ENCODE results near the gene CMTM7.
"Not testable (repeated sequence)": the region's sequence is repeated elsewhere in the genome, so short reads cannot be mapped to it uniquely, and the experiment has no call there.

CMTM7 gene

GRCh38 chr3:32459450-32459849 lies 67.8 kb downstream of the CMTM7 start:
- Histone ChIP-seq H4K20me1 (ENCODE audit: control insufficient read depth, insufficient read depth, low read depth, low read length) (no peaks in the 10 kb centered on the region), H3K27ac (ENCODE audit: low read depth, low read length) (0 out of 2 replicates have a peak overlapping the region, but pooled peaks have one; percentile 70), H3K4me1 (ENCODE audit: control insufficient read depth, low read length) (peaks cover 54% of the 10 kb centered on the region), H3K36me3 (ENCODE audit: control insufficient read depth, low read length) (no peaks in the 10 kb centered on the region), H3K79me2 (ENCODE audit: control insufficient read depth, low read length) (no peaks in the 10 kb centered on the region), H3K4me3 (ENCODE audit: low read length) (peak overlapping the region; percentile 72), H3K4me2 (ENCODE audit: low read length) (peak overlapping the region; percentile 99), H3F3A (ENCODE audit: control insufficient read depth, insufficient read depth) (peaks cover 6% of the 10 kb centered on the region), H3K27me3 (ENCODE audit: control insufficient read depth, low read length) (no peaks in the 10 kb centered on the region), H3K9me2 (replicated peaks; ENCODE audit: control insufficient read depth, low read length) (no peaks in the 10 kb centered on the region), H3K9me3 (ENCODE audit: control insufficient read depth, insufficient read depth, low read length) (no peaks in the 10 kb centered on the region)
- TF ChIP-seq, protein P1, sequence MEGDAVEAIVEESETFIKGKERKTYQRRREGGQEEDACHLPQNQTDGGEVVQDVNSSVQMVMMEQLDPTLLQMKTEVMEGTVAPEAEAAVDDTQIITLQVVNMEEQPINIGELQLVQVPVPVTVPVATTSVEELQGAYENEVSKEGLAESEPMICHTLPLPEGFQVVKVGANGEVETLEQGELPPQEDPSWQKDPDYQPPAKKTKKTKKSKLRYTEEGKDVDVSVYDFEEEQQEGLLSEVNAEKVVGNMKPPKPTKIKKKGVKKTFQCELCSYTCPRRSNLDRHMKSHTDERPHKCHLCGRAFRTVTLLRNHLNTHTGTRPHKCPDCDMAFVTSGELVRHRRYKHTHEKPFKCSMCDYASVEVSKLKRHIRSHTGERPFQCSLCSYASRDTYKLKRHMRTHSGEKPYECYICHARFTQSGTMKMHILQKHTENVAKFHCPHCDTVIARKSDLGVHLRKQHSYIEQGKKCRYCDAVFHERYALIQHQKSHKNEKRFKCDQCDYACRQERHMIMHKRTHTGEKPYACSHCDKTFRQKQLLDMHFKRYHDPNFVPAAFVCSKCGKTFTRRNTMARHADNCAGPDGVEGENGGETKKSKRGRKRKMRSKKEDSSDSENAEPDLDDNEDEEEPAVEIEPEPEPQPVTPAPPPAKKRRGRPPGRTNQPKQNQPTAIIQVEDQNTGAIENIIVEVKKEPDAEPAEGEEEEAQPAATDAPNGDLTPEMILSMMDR (IDR thresholded peaks at IDR 0.05; ENCODE audit: low read depth, low read length, poor library complexity, severe bottlenecking), result no peak
- TF ChIP-seq EZH2phosphoT487 (IDR thresholded peaks at IDR 0.05; ENCODE audit: borderline replicate concordance, low read length), result no peak

DNA sequence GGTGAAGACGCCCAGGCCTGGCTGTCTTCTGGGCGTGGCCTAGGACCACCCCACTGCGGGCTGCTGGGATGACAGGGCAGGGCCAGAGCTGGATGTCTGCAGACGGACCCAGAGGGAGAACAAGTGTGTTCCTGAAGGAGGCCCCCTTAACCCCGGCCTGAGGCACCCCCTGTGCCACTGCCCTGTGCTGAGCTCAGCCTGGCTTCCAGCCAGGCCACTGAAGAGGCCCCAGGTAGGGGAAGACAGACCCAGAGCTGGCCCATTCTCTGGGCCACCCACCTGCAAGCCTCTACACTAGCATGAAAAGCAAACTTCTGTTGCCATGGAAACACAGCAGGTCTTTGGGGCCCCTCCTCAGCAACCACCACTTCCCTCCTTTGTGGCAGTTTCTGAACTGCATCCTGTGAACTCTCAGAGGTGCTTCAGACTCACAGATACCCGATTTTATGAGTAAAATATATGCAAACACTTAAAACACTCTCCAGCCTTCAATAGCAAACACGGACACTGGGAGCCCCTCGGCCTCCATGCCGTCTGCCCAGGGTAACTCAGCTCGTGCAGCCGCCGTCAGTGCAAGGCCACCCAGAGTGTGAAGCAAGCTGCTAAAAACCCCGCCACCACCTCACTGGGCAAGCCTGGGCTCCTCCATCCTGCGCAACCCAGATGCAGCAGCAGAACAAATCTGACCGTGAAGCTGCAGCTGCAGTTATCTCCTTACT lies 68.5 kb downstream of the CMTM7 start:
- Histone ChIP-seq H3K36me3 (ENCODE audit: control insufficient read depth, low read length) (no peaks in the 10 kb centered on the region), H3K4me3 (ENCODE audit: low read length) (peak overlapping the region; percentile 72), H3K9me2 (replicated peaks; ENCODE audit: control insufficient read depth, low read length) (no peaks in the 10 kb centered on the region), H3K4me2 (ENCODE audit: low read length) (peak overlapping the region; percentile 99), H3K79me2 (ENCODE audit: control insufficient read depth, low read length) (no peaks in the 10 kb centered on the region), H4K20me1 (ENCODE audit: control insufficient read depth, insufficient read depth, low read depth, low read length) (no peaks in the 10 kb centered on the region), H3F3A (ENCODE audit: control insufficient read depth, insufficient read depth) (peaks cover 6% of the 10 kb centered on the region), H3K4me1 (ENCODE audit: control insufficient read depth, low read length) (peaks cover 50% of the 10 kb centered on the region), H3K27ac (ENCODE audit: low read depth, low read length) (peak overlapping the region; percentile 70), H3K9me3 (ENCODE audit: control insufficient read depth, insufficient read depth, low read length) (no peaks in the 10 kb centered on the region), H3K27me3 (ENCODE audit: control insufficient read depth, low read length) (no peaks in the 10 kb centered on the region)
- TF ChIP-seq EZH2phosphoT487 (IDR thresholded peaks at IDR 0.05; ENCODE audit: borderline replicate concordance, low read length), result no peak
- TF ChIP-seq, protein P1 (IDR thresholded peaks at IDR 0.05; ENCODE audit: low read depth, low read length, poor library complexity, severe bottlenecking), result no peak

DNA sequence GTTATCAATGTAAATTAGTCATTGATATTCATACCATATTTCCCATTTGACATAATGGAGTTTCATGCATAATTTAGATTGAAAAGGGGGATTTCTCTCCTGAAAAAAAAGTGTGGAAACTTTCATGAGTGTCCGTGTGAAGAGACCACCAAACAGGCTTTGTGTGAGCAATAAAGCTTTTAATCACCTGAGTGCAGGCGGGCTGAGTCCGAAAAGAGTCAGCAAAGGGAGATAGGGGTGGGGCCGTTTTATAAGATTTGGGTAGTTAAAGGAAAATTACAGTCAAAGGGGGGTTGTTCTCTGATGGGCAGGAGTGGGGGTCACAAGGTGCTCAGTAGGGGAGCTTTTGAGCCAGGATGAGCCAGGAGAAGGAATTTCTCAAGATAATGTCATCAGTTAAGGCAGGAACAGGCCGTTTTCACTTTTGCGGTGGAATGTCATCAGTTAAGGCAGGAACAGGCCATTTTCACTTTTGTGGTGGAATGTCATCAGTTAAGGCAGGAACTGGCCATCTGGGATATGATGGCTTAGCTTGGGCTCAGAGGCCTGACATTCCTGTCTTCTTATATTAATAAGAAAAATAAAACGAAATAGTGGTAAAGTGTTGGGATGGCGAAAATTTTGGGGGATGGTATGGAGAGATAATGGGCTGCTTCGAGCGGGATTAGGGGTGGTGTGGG lies 69.3 kb downstream of the CMTM7 start:
- Histone ChIP-seq H3K27ac (ENCODE audit: low read depth, low read length) (peak overlapping the region; percentile 70), H3K4me1 (ENCODE audit: control insufficient read depth, low read length) (peaks cover 42% of the 10 kb centered on the region), H3K4me3 (ENCODE audit: low read length) (peak overlapping the region; percentile 72), H3K4me2 (ENCODE audit: low read length) (peak overlapping the region; percentile 99)
- not testable (repeated sequence) for H3K9me3 ChIP-seq (ENCODE audit: control insufficient read depth, insufficient read depth, low read length); H3F3A ChIP-seq (ENCODE audit: control insufficient read depth, insufficient read depth); H3K9me2 ChIP-seq (replicated peaks; ENCODE audit: control insufficient read depth, low read length); H3K36me3 ChIP-seq (ENCODE audit: control insufficient read depth, low read length); H3K79me2 ChIP-seq (ENCODE audit: control insufficient read depth, low read length); H3K27me3 ChIP-seq (ENCODE audit: control insufficient read depth, low read length); H4K20me1 ChIP-seq (ENCODE audit: control insufficient read depth, insufficient read depth, low read depth, low read length)

- not testable (repeated sequence) for H3K79me2 ChIP-seq (ENCODE audit: control insufficient read depth, low read length); H4K20me1 ChIP-seq (ENCODE audit: control insufficient read depth, insufficient read depth, low read depth, low read length); H3F3A ChIP-seq (ENCODE audit: control insufficient read depth, insufficient read depth); H3K4me3 ChIP-seq (ENCODE audit: low read length); H3K4me2 ChIP-seq (ENCODE audit: low read length); H3K9me3 ChIP-seq (ENCODE audit: control insufficient read depth, insufficient read depth, low read length); H3K27me3 ChIP-seq (ENCODE audit: control insufficient read depth, low read length); H3K27ac ChIP-seq (ENCODE audit: low read depth, low read length); H3K9me2 ChIP-seq (replicated peaks; ENCODE audit: control insufficient read depth, low read length); H3K36me3 ChIP-seq (ENCODE audit: control insufficient read depth, low read length)
- H3K4me1 ChIP-seq (ENCODE audit: control insufficient read depth, low read length), result peaks cover 34% of the 10 kb centered on the region
Measured at GRCh38 chr3:32462191-32462986, 70.7 kb downstream of the CMTM7 start.

GRCh38 chr3:32463415-32463814 lies 71.8 kb downstream of the CMTM7 start:
- H3K27me3 ChIP-seq (ENCODE audit: control insufficient read depth, low read length); H3K9me3 ChIP-seq (ENCODE audit: control insufficient read depth, insufficient read depth, low read length); H3K9me2 ChIP-seq (replicated peaks; ENCODE audit: control insufficient read depth, low read length); H3K4me3 ChIP-seq (ENCODE audit: low read length); H3K4me2 ChIP-seq (ENCODE audit: low read length); H3K79me2 ChIP-seq (ENCODE audit: control insufficient read depth, low read length); H3K27ac ChIP-seq (ENCODE audit: low read depth, low read length); H3F3A ChIP-seq (ENCODE audit: control insufficient read depth, insufficient read depth); H4K20me1 ChIP-seq (ENCODE audit: control insufficient read depth, insufficient read depth, low read depth, low read length); H3K36me3 ChIP-seq (ENCODE audit: control insufficient read depth, low read length): not testable (repeated sequence)
- H3K4me1 ChIP-seq (ENCODE audit: control insufficient read depth, low read length), result peaks cover 35% of the 10 kb centered on the region

GRCh38 chr3:32464726-32465125 lies 73.1 kb downstream of the CMTM7 start:
- H3F3A ChIP-seq (ENCODE audit: control insufficient read depth, insufficient read depth); H3K4me2 ChIP-seq (ENCODE audit: low read length); H3K27ac ChIP-seq (ENCODE audit: low read depth, low read length); H3K4me3 ChIP-seq (ENCODE audit: low read length); H3K27me3 ChIP-seq (ENCODE audit: control insufficient read depth, low read length); H3K9me3 ChIP-seq (ENCODE audit: control insufficient read depth, insufficient read depth, low read length); H3K36me3 ChIP-seq (ENCODE audit: control insufficient read depth, low read length); H3K9me2 ChIP-seq (replicated peaks; ENCODE audit: control insufficient read depth, low read length); H4K20me1 ChIP-seq (ENCODE audit: control insufficient read depth, insufficient read depth, low read depth, low read length); H3K79me2 ChIP-seq (ENCODE audit: control insufficient read depth, low read length): not testable (repeated sequence)
- H3K4me1 ChIP-seq (ENCODE audit: control insufficient read depth, low read length), result peaks cover 38% of the 10 kb centered on the region

Data from DOHH2 (cell line).